ENCODE data around the gene CITED4.

GRCh38 chr1:40820911-40821693 is 41.1 kb downstream of the CITED4 start:
- TF ChIP-seq, protein P1, sequence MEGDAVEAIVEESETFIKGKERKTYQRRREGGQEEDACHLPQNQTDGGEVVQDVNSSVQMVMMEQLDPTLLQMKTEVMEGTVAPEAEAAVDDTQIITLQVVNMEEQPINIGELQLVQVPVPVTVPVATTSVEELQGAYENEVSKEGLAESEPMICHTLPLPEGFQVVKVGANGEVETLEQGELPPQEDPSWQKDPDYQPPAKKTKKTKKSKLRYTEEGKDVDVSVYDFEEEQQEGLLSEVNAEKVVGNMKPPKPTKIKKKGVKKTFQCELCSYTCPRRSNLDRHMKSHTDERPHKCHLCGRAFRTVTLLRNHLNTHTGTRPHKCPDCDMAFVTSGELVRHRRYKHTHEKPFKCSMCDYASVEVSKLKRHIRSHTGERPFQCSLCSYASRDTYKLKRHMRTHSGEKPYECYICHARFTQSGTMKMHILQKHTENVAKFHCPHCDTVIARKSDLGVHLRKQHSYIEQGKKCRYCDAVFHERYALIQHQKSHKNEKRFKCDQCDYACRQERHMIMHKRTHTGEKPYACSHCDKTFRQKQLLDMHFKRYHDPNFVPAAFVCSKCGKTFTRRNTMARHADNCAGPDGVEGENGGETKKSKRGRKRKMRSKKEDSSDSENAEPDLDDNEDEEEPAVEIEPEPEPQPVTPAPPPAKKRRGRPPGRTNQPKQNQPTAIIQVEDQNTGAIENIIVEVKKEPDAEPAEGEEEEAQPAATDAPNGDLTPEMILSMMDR (IDR thresholded peaks at IDR 0.05; ENCODE audit: low read length), result no peak
- no peak for TF ChIP-seq EZH2 (IDR thresholded peaks at IDR 0.05; ENCODE audit: borderline replicate concordance, low read length)
